ENCODE data around the gene DSTYK. TPM values are rescaled to one million over a fixed set of nuclear protein-coding genes. Genes with fewer than 3 reads are reported as not detected.

DSTYK gene
- total RNA-seq, 4 donors from 2014 or later = 2.2 to 9.8 (median 6.5) TPM

DNA sequence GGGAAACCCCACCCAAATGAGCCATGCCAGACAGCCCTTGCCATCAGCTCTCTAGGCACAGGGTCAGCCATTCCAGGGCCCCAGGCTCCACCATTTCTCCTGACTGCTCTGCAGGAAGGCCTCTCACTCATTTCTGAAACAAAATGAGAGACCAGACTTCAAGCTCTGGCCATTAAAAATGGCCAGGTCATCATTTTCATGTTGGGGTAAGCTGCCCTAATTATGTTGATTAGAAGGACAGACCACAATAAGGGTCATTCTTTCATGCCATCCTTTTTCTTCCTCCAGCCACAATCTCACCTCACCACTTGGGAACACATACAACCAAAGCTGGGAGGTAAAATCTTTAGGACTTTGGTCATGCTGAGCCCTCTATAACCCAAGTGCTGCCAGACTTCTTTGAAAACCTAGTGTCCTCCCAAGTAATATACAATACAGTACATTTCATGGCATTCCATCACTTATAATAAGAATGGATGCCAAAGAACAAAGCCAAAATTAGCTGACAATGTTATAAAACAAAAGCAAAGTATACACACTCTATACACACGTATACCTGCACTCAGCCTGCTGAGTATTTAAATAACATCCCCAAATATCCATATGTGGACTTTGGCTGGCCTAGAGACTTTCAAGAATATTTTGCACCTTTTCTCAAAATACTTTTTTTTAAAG is 67.3 kb downstream of the DSTYK start:
- in situ Hi-C loops (cut with MboI; ENCODE audit: low pct_ligation_motif_present in 1 of 4, low pct_unique_long_range_greater_than_20kb in 1 of 4, low sequenced_read_pairs in 3 of 4) (no loop called here), intact Hi-C loops (cut with DNase I; ENCODE audit: low total_unique reads) (loop anchor here (10.0 kb wide), 1 partner anchor 111 kb away; no protein-coding TSS in a partner anchor)
- 76 to 88% methylated on average over 1 of the region's 1 CpG for WGBS, 2 donors (ENCODE audit: low coverage in 1 of 2)
- H3K4me3 ChIP-seq = no peak overlapping the region
- TF ChIP-seq POLR2A (IDR thresholded peaks at IDR 0.05) = no peak
- H3K9me3 ChIP-seq = no peaks in the 10 kb centered on the region
- no peaks in the 10 kb centered on the region for H3K27me3 ChIP-seq
- DNase-seq = no peak
- H3K27ac ChIP-seq = no peak overlapping the region
- H3K36me3 ChIP-seq = peaks cover 0 to 6% (median 0%) of the 10 kb centered on the region in 4 donors
- peaks cover 0 to 9% (median 5%) of the 10 kb centered on the region in 4 donors for H3K4me1 ChIP-seq

DNA sequence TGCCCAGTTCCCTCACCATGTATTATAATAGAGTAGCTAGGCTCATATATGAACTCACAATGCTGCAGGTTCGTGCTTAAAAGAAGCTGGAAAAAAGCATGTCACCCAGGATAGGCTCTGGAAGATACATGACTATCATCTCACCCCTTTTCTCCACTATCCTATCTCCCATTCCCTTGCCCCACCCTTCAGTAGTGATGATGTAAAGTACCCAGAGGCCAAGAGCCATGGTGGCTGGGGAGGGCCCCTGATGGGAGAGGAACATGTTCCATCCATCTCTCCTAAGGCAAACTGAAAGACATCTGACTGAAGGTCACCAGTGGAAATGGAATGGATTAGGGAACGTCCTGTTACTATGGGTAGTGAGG is 69.4 kb downstream of the DSTYK start:
- no peaks in the 10 kb centered on the region for H3K9me3 ChIP-seq
- no peak for DNase-seq
- no peak overlapping the region for H3K27ac ChIP-seq
- H3K4me1 ChIP-seq = peaks cover 0 to 9% (median 5%) of the 10 kb centered on the region in 4 donors
- WGBS, 2 donors (ENCODE audit: low coverage in 1 of 2) = 33 to 41% methylated on average over 1 to 2 of the region's 2 CpGs
- no peaks in the 10 kb centered on the region for H3K27me3 ChIP-seq
- in situ Hi-C loops (cut with MboI; ENCODE audit: low pct_ligation_motif_present in 1 of 4, low pct_unique_long_range_greater_than_20kb in 1 of 4, low sequenced_read_pairs in 3 of 4) (no loop called here), intact Hi-C loops (cut with DNase I; ENCODE audit: low total_unique reads) (loop anchor here (10.0 kb wide), 1 partner anchor 113 kb away; no protein-coding TSS in a partner anchor)
- peaks cover 0 to 2% (median 0%) of the 10 kb centered on the region in 4 donors for H3K36me3 ChIP-seq
- no peak overlapping the region for H3K4me3 ChIP-seq
- TF ChIP-seq EP300 (IDR thresholded peaks at IDR 0.05; ENCODE audit: low read depth) (no peak), POLR2AphosphoS5 (IDR thresholded peaks at IDR 0.05) (no peak), POLR2A (IDR thresholded peaks at IDR 0.05) (no peak)
- TF ChIP-seq, protein P1, sequence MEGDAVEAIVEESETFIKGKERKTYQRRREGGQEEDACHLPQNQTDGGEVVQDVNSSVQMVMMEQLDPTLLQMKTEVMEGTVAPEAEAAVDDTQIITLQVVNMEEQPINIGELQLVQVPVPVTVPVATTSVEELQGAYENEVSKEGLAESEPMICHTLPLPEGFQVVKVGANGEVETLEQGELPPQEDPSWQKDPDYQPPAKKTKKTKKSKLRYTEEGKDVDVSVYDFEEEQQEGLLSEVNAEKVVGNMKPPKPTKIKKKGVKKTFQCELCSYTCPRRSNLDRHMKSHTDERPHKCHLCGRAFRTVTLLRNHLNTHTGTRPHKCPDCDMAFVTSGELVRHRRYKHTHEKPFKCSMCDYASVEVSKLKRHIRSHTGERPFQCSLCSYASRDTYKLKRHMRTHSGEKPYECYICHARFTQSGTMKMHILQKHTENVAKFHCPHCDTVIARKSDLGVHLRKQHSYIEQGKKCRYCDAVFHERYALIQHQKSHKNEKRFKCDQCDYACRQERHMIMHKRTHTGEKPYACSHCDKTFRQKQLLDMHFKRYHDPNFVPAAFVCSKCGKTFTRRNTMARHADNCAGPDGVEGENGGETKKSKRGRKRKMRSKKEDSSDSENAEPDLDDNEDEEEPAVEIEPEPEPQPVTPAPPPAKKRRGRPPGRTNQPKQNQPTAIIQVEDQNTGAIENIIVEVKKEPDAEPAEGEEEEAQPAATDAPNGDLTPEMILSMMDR (IDR thresholded peaks at IDR 0.05) = no peak

DNA sequence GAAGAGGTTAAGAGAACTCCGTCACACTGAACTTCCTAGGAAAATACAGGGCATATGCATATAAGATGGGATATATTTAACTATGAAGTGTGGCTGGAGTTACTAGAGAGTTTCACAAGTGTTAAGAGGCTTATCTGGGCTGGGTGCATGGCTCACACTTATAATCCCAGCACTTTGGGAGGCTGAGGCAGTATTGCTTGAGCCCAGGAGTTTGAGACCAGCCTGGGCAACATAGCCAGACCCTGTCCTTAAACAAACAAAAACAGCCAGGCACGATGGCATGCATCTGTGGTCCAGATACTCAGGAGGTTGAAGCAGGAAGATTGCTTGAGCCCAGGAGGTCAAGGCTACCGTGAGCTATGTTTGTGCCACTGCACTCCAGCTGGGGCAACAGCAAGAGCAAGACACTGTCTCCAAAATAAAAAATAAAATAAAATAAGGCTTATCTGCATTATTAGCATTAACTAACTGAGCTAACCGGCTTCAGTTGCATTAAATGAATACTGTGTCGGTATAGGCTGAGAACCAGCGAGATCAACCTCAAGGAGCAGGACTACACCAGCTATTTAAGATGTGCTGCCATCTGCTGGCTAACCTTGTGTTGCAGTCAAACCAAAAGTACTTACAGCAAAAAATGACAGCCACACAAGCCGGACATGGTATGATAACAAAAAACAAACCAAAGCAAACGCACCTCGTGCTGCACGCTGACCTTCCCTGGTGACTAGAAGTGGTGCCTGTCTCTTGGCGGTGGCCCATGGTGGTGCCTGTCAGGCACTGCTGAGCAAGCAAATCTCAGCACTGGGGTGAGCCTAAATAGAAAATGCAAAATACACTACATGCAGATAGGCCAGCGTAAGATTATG is 70.0 kb downstream of the DSTYK start:
- no peaks in the 10 kb centered on the region for H3K27me3 ChIP-seq
- 14 to 24% methylated on average over 7 to 12 of the region's 12 CpGs for WGBS, 2 donors (ENCODE audit: low coverage in 1 of 2)
- in situ Hi-C loops (cut with MboI; ENCODE audit: low pct_ligation_motif_present in 1 of 4, low pct_unique_long_range_greater_than_20kb in 1 of 4, low sequenced_read_pairs in 3 of 4) (no loop called here), intact Hi-C loops (cut with DNase I; ENCODE audit: low total_unique reads) (loop anchor here (10.0 kb wide), 1 partner anchor 113 kb away; no protein-coding TSS in a partner anchor)
- H3K36me3 ChIP-seq = no peaks in the 10 kb centered on the region
- TF ChIP-seq, protein P1 (IDR thresholded peaks at IDR 0.05) = peak; percentile 71 to 86 (median 76)
- no peak for TF ChIP-seq POLR2A (IDR thresholded peaks at IDR 0.05)
- no peak for TF ChIP-seq POLR2AphosphoS5 (IDR thresholded peaks at IDR 0.05)
- no peak for TF ChIP-seq EP300 (IDR thresholded peaks at IDR 0.05; ENCODE audit: low read depth)
- DNase-seq = peak; percentile 80
- no peak overlapping the region for H3K27ac ChIP-seq
- H3K4me3 ChIP-seq = no peak overlapping the region
- peaks cover 0 to 9% (median 5%) of the 10 kb centered on the region in 4 donors for H3K4me1 ChIP-seq
- H3K9me3 ChIP-seq = no peaks in the 10 kb centered on the region

DNA sequence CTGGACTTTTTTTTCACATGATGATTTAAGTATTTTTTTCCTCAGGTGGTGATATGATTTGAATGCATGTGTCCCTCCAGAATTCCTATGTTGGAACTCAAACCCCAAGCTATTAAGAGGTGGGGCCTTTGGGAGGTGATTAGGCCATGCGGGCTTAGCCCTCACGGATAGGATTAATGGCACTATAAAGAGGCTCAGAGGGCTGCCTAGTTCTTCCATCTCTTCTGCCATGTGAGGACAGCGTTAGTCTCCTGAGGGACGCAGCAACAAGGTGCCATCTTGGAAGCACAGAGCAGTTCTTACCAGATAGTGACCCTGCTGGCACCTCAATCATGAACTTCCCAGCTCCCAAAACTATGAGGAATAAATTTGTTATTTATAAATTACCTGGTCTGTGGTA is 71.4 kb downstream of the DSTYK start:
- Histone ChIP-seq H3K4me1 (peaks cover 0 to 9% (median 5%) of the 10 kb centered on the region in 4 donors), H3K4me3 (no peak overlapping the region), H3K27ac (no peak overlapping the region), H3K9me3 (no peaks in the 10 kb centered on the region), H3K27me3 (no peaks in the 10 kb centered on the region), H3K36me3 (no peaks in the 10 kb centered on the region)
- intact Hi-C loops (cut with DNase I; ENCODE audit: low total_unique reads) (loop anchor here (10.0 kb wide), 1 partner anchor 115 kb away; no protein-coding TSS in a partner anchor), in situ Hi-C loops (cut with MboI; ENCODE audit: low pct_ligation_motif_present in 1 of 4, low pct_unique_long_range_greater_than_20kb in 1 of 4, low sequenced_read_pairs in 3 of 4) (no loop called here)
- WGBS, 2 donors (ENCODE audit: low coverage in 1 of 2) = 80 to 88% methylated on average over 1 to 4 of the region's 4 CpGs
- no peak for DNase-seq
- TF ChIP-seq POLR2AphosphoS5 (IDR thresholded peaks at IDR 0.05) (no peak), EP300 (IDR thresholded peaks at IDR 0.05; ENCODE audit: low read depth) (no peak), POLR2A (IDR thresholded peaks at IDR 0.05) (no peak)
- TF ChIP-seq, protein P1 (IDR thresholded peaks at IDR 0.05) = no peak
